ENCODE data around the gene INSYN1. TPM values are rescaled to one million over a fixed set of nuclear protein-coding genes. Genes with fewer than 3 reads are reported as not detected.

Gene INSYN1
- total RNA-seq, 1 experiment from 2014 or later, result not detected

DNA sequence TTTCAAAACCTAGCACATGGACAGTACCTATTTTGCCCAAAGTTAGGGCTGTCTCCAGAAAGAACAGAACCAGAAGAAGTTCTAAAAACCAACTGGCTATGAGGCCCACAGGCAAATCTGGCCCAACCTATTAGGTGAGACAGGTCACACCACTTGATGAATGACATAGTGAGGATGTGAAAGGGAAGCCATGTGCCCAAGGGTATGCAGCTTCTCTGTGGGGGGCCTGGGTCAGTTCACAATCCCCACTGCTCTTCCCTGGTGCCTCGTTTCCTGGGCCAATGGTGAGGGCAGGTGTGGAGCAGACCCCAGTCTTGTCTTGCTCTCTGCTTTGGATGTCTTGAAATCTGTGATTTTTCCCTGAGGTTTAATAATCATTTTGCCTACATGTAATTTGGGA, 8.9 kb downstream of the INSYN1 start:
- POLR2A ChIA-PET (ENCODE audit: unreplicated experiment), result no interaction called here

DNA sequence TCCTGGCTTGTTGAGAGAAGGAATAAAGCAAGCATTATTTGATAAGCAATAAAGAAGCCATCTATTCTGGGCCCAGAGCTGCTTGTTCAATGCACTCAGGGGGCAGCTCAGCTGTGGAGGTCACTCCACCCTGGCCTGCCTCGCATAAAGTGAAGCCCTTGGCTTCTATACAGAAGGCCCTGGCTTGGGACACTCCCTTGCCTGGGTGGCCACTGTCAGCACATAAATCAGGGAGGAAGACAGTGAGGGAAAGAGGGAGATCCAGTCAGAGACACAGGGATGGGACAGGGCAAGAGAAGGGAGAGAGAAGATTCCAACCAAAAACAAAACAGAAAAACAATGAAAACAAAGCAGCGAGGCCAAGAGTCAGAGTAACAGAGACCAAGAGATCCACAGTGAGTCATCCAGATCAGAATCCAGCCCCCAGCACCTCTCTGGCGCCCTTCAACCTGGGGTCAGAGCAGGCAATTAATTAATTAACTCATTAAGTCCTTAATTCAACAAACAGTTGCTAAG, 11.8 kb downstream of the INSYN1 start:
- intact Hi-C loops (cut with micrococcal nuclease), result no loop called here
- Histone ChIP-seq H3K27me3 (ENCODE audit: low read length) (no peaks in the 10 kb centered on the region), H3K4me3 (ENCODE audit: low read length) (no peak overlapping the region), H3K4me1 (ENCODE audit: insufficient read depth, low read length) (no peaks in the 10 kb centered on the region), H3K9ac (ENCODE audit: low read length) (no peak overlapping the region), H3K9me3 (ENCODE audit: low read length) (no peaks in the 10 kb centered on the region), H3K27ac (ENCODE audit: low read length) (no peak overlapping the region), H3K4me2 (ENCODE audit: low read length) (no peak overlapping the region), H3K36me3 (ENCODE audit: low read depth, low read length) (no peaks in the 10 kb centered on the region), H4K20me1 (ENCODE audit: low read length) (no peaks in the 10 kb centered on the region), H3K79me2 (ENCODE audit: low read length) (no peaks in the 10 kb centered on the region), H2AFZ (ENCODE audit: low read length) (no peak overlapping the region), H3K9me2 (replicated peaks; ENCODE audit: low read length) (no peaks in the 10 kb centered on the region), H3F3A (ENCODE audit: low read length, unreplicated experiment) (no peaks in the 10 kb centered on the region)
- no peak for TF ChIP-seq EZH2phosphoT487 (IDR thresholded peaks at IDR 0.05; ENCODE audit: borderline replicate concordance, low read length)
- no peak for TF ChIP-seq EZH2 (IDR thresholded peaks at IDR 0.05; ENCODE audit: low read length, unreplicated experiment)
- TF ChIP-seq, protein P1, sequence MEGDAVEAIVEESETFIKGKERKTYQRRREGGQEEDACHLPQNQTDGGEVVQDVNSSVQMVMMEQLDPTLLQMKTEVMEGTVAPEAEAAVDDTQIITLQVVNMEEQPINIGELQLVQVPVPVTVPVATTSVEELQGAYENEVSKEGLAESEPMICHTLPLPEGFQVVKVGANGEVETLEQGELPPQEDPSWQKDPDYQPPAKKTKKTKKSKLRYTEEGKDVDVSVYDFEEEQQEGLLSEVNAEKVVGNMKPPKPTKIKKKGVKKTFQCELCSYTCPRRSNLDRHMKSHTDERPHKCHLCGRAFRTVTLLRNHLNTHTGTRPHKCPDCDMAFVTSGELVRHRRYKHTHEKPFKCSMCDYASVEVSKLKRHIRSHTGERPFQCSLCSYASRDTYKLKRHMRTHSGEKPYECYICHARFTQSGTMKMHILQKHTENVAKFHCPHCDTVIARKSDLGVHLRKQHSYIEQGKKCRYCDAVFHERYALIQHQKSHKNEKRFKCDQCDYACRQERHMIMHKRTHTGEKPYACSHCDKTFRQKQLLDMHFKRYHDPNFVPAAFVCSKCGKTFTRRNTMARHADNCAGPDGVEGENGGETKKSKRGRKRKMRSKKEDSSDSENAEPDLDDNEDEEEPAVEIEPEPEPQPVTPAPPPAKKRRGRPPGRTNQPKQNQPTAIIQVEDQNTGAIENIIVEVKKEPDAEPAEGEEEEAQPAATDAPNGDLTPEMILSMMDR (conservative IDR thresholded peaks at IDR 0.05; ENCODE audit: low read depth, low read length), result no peak
- CTCF ChIA-PET, result no interaction called here
- no peak for DNase-seq
- POLR2A ChIA-PET (ENCODE audit: unreplicated experiment), result no interaction called here
- ATAC-seq, result no peak
- no TSS peak for BruUV-seq (replicated peaks)

More for the DNA sequence above, 8.9 kb downstream of the INSYN1 start:
- TF ChIP-seq EZH2 (IDR thresholded peaks at IDR 0.05; ENCODE audit: low read length, unreplicated experiment) (no peak), EZH2phosphoT487 (IDR thresholded peaks at IDR 0.05; ENCODE audit: borderline replicate concordance, low read length) (no peak)
- TF ChIP-seq, protein P1 (conservative IDR thresholded peaks at IDR 0.05; ENCODE audit: low read depth, low read length), result no peak
- no peaks in the 10 kb centered on the region for H4K20me1 ChIP-seq (ENCODE audit: low read length)
- no peaks in the 10 kb centered on the region for H3K9me2 ChIP-seq (replicated peaks; ENCODE audit: low read length)
- ATAC-seq, result no peak
- CTCF ChIA-PET, result no interaction called here
- intact Hi-C loops (cut with micrococcal nuclease), result no loop called here
- no peaks in the 10 kb centered on the region for H3K36me3 ChIP-seq (ENCODE audit: low read depth, low read length)
- no peaks in the 10 kb centered on the region; the same call in 1 of the 2 replicates for H3K27me3 ChIP-seq (ENCODE audit: low read length)
- BruUV-seq (replicated peaks), result no TSS peak
- H3K9ac ChIP-seq (ENCODE audit: low read length), result no peak overlapping the region
- H2AFZ ChIP-seq (ENCODE audit: low read length), result no peak overlapping the region
- H3K4me3 ChIP-seq (ENCODE audit: low read length), result no peak overlapping the region
- no peak overlapping the region for H3K4me2 ChIP-seq (ENCODE audit: low read length)
- no peaks in the 10 kb centered on the region for H3K79me2 ChIP-seq (ENCODE audit: low read length)
- H3F3A ChIP-seq (ENCODE audit: low read length, unreplicated experiment), result no peaks in the 10 kb centered on the region
- no peaks in the 10 kb centered on the region for H3K9me3 ChIP-seq (ENCODE audit: low read length)
- no peaks in the 10 kb centered on the region for H3K4me1 ChIP-seq (ENCODE audit: insufficient read depth, low read length)
- H3K27ac ChIP-seq (ENCODE audit: low read length), result no peak overlapping the region
- no peak for DNase-seq

DNA sequence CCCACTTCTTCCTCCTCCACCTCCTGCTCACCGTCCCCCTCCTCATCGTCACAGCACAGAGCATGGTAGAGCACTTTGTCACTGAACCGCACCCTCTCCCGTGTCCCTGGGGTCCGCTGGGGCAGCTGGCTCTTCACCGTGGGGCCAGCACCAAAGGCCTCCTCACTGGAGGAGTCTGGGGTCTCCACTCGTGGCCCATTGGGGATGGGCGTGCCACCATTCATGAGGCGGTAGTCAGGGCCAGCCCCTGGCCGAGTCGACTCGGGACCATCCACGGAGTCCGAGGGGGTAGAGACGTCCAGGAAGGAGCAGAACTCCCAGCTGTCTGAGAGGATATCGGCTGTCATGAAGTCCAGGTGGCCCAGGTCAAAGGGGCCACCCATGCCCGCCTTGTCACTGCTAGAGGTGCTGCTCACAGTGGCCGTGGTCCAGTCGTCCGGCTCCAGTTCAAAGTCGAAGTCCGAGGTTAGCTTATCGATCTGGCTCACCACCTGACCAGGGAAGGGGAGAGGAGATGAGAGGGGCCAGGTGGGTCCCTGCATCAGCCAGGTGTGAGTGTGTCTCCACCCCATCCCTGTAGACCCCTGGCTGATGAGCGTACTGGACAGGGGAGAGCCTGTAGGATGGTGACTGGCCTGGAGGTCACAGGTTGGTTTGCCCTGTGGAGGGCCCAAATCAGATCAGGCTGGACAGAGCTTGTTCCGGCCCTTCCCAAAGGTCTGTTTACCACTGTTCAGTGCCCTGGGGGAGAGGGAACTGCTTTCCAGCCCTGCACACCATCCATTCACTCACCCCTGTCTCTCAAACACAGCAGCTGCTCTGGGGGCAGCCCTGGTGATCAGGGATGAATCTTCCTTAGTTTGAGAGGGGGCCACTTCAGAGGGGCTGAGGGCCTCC, 12.8 kb downstream of the INSYN1 start:
- Histone ChIP-seq H4K20me1 (ENCODE audit: low read length) (no peaks in the 10 kb centered on the region), H2AFZ (ENCODE audit: low read length) (no peak overlapping the region), H3K4me1 (ENCODE audit: insufficient read depth, low read length) (no peaks in the 10 kb centered on the region), H3K27me3 (ENCODE audit: low read length) (no peaks in the 10 kb centered on the region), H3K4me3 (ENCODE audit: low read length) (no peak overlapping the region), H3K27ac (ENCODE audit: low read length) (no peak overlapping the region), H3K9ac (ENCODE audit: low read length) (no peak overlapping the region), H3F3A (ENCODE audit: low read length, unreplicated experiment) (no peaks in the 10 kb centered on the region), H3K79me2 (ENCODE audit: low read length) (no peaks in the 10 kb centered on the region), H3K9me3 (ENCODE audit: low read length) (no peaks in the 10 kb centered on the region), H3K9me2 (replicated peaks; ENCODE audit: low read length) (no peaks in the 10 kb centered on the region), H3K36me3 (ENCODE audit: low read depth, low read length) (no peaks in the 10 kb centered on the region), H3K4me2 (ENCODE audit: low read length) (no peak overlapping the region)
- intact Hi-C loops (cut with micrococcal nuclease), result no loop called here
- ATAC-seq (no peak), DNase-seq (no peak)
- ChIA-PET CTCF (no interaction called here), POLR2A (ENCODE audit: unreplicated experiment) (no interaction called here)
- TF ChIP-seq EZH2phosphoT487 (IDR thresholded peaks at IDR 0.05; ENCODE audit: borderline replicate concordance, low read length), result no peak
- TF ChIP-seq, protein P1 (conservative IDR thresholded peaks at IDR 0.05; ENCODE audit: low read depth, low read length), result no peak
- TF ChIP-seq EZH2 (IDR thresholded peaks at IDR 0.05; ENCODE audit: low read length, unreplicated experiment), result no peak
- BruUV-seq (replicated peaks), result no TSS peak
